NK-92 (cell line): ENCODE data around the gene RTL10.

Source experiments
- DNase-seq: peaks from one replicate; lab custom pipeline; 2025; ENCODE audit not compliant: unreplicated experiment; lab: John Stamatoyannopoulos, UW

Gene RTL10

DNA sequence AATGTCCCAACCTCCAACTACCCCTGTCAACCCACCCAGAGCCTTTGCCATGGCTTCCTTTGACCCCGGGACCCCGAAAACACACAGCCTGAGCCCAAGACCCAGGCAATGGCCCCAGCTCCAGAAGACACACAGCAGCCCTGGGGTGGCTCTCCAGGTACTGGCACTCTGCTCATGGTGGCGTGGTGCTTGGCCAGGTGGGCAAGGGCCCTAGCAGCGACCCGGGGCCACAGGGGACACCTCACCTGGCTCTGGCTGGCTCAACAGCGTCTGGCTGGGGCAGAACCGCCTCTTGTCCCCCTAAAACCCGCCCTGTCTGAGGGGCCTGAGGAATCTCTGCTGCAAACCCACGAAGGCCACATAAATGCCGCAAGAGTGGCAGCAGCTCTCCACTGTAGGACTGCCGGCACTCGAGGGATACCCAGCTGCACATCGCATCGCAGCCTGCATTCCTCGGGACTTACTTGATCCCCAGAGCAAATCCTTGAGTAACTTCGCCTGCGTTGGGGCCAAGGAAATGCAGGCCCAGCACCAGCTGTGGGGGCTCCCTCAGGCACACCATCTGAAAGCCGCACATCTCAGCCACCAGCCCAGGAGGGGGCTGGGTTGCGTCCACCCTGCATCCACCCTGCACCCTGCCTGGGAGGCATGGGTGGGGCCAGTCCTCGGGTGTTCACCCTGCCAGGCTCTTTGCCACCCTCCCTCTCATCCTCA is 23.1 kb upstream of the RTL10 start:
- DNase-seq = no peak

DNA sequence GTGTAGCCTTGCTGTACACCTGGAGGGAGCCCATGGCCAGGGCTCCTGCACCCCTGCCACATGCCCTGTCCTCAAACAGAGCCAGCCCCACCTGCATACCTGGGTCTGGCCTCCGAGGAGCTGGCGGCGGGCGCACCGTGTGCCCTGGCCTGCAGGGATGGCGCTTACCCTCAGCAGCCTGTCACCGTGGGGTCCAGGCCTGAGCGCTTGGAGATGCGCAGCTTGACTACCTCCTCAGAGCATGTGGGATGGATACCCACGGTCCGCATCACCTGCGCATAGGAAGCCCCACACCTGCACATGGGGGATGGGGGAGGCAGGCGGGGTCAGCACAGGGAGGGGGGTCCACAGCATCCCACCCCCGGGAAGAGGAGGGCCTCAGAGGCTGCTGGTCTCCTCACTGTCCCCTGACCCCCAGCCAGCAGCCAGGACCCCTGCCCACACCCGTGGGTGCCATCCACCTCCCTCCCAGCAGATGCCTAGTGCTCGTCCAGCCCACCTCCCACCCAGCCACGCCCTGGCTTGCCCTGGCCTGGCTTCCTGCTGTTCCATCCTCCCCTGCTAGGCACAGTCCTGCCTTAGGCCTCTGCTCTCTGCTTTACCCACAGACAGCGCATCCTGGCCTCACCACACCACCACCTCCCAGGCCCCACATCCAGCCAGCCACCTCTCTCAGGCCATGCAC is 22.4 kb upstream of the RTL10 start:
- no peak for DNase-seq

DNA sequence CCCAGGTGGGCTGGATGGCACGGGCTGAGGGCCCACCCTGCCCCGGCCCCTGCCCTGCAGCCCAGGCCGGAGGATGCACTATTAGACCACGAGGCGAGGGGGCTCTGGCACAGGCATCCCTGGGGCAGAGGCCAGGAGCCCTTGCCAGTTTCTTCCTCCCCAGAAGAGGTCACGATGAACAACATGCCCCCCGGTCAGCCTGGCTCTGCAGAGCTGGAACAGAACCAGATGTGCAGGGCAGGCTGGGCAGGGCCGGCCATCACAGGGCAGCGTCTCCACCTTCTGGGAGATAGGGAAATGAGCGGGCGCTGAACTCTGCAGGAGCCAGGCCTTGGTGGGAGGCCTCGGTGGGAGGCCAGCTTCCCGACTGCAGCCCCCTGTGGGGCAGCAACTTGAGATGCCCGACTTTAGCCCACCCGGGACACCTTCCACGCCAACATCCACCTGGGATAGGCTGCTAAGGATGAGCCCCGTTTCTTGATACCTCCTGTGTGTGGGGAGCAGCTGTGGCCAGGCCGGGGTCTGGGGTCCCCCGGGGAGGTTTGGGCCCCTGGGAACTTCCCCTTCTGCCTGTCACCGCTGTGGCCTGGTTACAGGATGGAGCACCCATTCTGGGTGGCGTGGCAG is 21.8 kb upstream of the RTL10 start:
- no peak for DNase-seq

DNA sequence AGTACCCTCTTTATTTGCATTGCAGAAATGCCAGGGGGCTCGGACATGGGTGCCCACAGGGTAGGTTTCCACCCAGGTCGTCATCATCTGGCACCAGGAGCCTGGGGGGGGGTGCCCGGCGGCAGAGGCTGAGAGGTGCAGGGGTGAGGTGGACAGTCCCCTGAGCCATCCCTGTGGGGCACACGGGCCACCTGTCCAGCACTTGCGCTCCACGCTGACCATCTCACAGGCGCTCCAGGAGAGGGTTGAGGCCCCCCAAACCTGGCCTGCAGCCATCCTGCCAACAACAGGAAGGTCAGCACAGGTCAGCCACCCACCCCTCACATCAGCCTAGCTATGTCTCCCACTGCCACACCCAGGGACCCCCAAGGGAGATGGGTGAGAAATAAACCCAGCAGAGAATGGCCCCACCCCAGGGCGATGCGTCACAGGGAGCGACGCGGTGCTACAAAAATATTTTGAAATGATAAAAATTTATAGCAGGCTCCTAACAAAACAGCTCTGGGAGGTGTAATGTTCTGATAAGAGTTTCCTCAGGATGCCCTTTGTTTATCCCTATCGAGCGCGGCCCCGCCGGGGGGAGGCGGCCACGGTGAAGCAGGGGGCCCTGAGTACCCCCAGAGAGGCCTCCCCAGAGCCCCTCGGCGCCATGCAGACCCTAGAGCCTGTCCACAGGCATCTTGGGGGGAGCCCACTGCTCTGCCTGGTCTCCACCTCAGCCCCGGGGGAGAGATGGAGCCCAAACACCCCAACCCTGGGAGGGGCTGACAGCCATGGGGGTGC is 21.0 kb upstream of the RTL10 start:
- no peak for DNase-seq

DNA sequence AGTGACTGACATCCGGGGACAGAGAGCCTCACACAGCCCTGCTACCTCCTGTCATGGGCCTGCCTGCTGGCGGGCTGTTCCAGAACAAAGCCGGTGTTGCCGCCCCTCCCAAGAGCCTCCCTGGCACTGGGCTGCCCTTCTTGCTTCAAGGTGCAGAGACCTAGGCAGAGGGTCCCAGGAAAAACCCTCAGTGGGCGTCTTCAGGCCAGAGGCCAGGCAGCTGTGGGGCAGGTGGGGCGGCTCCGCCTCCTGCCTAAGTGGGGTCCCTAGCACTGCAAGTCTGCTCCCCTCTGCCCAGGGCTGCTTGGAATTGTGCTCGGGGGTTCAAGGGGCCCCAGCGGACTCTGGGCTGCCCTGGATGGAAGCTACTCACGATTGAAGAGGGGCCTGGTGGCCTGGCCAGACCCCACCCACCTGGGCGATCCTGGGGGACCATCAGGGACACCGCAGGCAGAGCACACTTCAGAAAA is 20.4 kb upstream of the RTL10 start:
- no peak for DNase-seq

DNA sequence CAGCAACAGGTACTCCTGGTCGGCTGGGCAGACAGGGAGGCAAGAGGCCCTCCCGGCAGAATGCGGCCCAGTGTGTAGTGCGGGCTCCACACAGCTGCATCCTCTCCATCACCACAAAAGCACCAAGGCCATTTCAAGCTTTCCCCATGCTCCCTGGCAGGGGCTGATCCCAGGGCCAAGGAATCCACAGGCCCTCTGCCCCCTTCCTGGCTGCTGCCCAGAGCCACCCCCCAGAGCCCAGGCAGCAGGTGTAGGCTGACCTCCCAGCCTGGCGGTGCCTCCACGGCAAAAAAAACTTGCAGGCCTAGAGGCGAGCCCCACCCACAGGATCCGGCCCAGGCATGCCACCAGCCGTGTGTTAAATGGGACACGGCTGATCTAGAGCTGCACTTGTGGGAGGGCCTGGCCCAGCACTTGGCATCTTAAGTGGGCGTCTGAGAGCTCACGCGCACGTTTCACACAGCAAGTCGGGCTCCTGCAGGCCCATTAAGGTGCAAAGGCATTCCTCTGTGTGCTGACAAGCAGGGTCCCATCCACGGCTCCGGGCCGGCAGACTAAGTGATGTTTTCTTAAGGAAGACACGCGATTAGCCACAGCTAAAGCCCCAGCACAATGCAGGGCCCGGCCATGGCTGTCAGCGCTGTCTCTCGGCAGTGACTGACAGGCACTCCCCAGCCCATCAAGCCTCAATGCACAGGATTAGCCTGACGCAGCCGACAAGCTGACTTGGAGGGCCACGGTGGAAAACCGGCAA is 19.8 kb upstream of the RTL10 start:
- DNase-seq = no peak

DNA sequence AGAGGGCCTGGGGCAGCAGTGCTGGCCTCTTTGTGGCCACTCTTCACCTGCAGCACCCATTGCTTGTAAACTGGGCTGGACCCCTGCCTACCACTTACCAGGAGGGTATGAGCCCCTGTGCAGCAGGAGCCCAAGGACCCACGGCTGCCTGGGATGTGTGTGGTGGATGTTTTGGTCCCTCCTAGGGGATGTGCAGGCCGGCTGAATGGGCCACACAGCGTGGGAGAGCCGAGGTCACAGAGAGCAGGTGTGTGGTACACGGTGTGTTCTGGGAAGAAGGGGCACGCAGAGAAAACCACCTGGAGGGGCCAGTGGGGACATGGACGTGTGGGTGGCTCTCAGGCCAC is 19.3 kb upstream of the RTL10 start:
- no peak for DNase-seq

DNA sequence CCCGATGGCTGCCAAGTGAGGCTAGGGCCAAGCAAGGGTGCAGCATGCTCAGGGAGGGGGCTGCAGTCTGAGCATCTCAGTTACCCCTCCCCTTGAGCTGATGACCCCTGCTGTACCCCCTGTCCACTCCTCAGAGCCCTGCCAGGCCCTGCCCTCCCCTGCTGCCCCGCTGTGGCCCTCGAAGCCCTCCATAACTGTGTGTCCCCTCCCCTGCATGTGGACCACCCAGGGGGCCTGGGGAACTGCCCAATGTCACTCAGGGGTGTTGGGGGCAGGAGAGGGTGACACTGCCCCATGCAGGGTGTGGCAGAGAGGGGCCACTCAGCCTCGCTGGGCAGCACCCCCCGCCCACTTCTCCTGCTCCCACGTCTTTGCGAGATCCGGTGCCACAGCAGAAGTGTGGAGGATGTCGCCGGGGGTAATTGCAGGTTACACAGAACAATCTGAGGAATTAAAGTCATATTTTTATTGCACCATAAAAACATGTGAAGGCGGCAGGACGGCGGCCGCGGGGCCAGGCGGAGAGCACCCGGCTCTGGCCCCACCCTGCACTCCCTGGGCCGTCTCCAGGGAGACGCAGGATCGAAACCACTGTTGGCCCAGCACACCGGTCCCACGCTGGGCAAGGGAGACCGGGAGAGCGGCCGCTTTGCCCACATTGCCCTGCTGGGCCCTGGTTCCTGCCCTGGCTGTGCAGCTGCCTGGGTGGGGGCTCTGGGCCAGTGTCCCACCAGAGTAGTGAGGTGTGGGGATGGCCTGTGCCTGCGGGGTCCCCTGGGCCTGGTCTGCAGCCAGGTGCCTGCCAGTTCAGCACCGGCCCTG is 18.7 kb upstream of the RTL10 start:
- no peak for DNase-seq

DNA sequence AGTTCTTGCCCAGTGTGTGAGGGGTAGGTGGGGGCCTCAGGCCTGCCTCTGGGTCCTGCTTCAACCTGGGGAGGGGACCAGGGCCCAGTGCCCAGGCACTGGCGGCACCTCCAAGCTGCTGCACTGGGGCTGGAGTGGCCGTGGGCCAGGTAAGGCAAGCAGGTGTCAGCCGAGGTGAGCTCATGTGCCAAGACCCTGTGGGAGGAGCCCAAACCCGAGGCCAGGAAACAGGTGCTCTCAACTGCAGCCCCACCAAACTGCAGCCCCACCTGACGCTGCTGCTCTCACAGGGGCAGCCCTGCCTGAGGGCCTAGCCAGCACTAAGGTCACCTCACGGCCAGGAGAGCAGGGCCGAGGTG is 18.1 kb upstream of the RTL10 start:
- no peak for DNase-seq

DNA sequence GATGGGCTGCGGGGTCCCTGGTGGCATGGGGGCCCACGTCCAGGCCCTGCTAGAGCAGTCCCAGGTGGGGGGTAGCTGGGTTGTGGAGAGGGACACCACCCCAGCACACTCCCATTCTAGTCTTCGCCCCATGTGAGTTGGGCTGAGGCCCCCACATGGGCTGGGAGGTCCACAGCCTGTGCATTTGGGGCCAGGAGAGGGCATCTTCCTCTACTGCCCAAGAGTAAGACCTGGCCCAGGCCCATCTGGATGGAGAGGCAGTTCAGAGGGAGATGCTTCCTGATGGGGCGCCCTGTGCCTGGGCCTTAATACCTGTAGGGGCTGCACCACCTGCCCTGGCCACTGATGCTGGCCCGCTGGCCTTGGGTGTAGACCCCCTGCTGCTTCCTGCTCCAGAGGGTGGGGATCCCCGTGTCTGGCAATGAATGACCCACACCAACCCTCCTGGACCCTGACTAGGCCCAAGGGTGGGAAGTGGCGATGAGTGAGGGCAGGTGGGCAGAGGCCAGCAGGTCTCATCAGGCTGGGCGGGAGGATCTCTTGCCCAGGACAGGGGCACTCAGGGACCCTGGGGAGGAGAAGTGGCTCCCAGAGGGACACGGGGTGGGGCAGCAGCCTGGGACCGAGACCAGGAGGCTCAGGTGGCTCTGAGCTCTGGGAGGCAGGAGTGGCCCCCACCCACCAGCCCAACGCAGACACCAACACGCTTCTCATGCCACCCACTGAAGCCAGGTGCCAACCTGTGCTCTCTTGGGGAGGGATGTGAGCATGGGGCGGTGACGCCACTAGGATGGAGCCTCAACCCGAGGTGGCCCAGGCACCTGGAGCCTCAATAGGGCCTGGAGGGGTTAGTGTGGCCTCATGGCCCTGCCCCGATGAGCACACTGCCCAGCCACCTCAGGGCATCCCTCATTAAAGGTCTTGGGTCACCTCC is 17.4 kb upstream of the RTL10 start:
- DNase-seq = no peak

DNA sequence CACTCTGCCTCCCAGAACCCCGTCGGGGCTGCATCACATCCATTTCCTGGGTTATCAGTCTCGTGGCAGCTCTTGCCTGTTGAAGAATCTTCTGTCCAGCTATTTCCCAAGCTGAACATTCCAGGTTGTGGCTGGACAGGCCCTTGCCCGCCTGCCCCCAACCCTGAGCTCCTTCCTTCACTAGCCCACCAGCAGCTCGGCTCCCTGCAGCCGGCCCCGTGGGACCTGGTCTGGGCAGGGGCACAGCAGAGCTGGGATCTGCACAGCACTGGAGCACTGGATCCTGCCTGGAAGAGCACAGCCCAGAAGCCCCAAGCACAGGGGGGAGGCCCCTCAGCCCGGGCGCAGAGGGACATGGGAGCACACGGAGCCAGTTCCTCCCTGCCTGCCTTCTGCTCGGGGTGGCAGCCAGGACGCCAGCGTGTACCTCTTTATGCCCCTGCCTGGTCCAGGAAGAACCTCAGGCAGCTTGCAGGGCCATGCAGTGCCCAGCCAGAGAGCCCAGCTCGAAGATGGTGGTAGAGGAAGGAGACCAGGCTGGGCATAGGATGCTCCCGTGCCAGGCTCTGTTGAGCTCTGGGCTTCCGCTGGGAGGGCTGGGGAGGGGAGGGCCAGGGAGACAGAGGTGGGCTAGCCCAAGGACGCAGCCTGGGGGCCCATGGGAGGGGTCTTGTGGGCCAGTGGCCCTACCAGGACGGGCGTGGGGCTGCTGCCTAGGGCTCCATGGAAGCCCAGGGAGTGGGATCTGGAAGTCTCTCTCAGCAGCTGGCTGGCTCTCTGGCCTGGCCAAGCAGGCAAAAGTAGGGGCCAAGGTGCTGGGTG is 16.6 kb upstream of the RTL10 start:
- DNase-seq = no peak

DNA sequence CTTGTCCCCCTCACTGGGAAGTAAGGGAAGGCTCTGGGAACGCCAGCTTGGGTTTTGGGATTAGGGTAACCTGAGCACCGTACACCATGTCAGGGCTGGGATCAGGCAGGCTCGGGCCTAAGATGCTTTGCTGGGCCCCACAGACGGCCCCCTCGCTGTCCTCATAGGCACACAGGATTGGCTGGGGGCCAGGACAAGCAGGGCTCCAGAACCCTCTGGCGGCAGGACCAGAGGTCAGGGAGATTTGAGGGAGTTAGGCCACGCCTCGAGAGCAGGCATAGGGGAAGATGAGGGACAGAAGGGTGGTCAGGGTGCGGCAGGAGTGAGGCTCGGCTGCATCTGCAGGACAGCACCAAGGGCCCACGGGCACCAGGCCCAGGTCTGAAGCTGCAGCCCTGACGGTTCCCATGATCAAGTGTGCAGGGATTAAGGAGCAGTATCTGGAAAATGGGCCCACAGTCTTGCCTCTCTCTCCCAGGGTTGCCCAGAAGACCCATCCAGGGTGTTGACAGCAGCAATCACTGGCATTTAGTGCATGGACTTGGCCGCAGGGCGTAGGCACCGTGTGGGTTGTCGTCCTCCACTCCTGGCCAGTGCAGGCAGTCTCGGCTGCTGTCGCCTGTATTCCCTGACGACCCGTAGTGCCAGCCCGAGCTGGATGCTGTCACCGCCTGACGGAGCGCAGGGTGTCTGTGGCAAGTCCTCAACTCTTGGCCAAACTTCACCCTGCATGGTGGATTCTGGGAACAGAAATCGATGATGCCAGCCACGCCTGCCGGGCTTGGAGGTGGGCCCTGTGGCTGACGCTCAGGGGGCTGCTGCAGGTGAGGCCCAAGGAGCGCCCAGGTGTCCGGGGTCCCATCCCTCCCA is 15.7 kb upstream of the RTL10 start:
- no peak for DNase-seq

DNA sequence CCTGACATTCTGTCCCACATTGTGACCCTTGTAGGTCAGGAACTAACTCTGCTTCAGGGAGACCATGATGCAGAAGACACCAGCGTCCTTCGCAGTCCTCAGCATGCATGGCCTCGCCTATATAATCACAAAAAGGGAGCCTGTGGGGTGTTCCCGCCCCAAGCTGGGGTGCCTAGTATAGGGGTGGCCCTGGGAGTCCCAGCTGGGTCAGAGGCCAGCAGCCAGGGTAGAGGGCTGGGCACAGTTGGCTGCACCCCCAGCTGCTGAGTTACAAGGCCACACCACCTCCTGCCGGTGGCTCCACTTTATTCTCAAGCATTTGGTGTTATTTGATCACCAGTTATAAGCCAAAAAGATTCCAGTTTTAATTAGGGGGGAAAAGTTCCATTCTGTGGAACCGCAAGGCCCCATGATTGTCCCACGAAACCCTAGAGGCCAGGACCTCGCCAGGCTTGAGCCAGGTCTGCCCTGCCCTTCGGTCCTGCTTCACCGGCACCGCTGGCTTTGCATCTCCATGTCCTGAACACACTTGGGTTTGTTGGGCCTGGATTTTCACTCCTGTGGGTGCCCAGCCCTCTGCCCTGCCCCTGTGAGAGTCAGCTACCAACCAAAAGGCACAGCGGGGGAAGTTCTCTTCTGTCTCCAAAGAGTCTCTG is 15.0 kb upstream of the RTL10 start:
- no peak for DNase-seq

DNA sequence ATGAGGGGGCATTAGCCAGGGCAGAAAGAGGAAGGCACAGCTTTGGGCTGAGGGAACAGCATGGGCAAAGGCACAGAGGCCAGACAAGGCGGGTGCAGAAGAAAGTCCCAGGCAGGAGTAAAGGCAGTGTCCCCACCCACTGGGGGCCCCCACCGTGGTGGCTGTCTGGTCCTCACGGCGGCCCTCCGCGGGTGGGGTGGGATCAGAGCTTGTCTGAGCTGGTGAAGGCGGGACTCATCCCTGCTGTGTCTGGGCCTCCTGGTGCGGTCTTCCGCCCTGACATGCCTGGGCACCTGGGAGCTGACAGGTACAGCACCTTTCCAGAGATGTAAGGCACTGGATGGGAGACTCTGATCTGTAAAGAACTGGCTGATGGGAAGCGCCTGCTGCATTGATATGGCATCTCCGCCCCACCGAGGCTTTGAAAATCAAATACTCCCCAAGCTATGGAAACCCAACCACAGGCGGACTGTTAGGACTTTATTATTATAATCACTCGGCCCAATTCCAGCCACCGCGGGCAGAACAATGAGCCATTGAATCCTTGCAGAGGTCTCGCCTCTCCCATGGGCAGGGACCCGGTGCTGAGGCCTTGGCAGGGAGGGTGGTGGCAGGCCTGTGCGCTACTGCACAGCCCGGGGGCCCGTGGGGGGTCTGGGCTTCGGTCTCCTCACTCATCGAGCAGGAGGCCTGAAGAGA is 14.2 kb upstream of the RTL10 start:
- no peak for DNase-seq

DNA sequence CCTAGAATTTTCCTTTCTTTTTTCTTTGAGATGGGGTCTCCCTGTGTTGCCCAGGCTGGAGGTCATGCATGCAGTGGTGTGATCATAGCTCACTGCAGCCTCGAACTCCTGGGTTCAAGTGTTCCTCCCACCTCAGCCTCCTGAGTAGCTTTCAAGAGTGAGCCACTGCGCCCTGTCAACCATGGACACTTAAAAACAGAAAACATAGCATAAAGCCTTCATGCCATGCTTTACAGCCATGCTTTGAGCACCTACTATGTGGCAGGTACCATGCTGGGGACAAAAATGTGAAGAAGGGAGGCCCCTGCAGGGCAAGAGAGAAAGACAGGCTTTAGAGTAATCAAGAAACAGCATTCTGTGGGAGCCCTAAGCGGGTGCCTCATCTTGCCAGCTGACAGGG is 13.7 kb upstream of the RTL10 start:
- DNase-seq = no peak

DNA sequence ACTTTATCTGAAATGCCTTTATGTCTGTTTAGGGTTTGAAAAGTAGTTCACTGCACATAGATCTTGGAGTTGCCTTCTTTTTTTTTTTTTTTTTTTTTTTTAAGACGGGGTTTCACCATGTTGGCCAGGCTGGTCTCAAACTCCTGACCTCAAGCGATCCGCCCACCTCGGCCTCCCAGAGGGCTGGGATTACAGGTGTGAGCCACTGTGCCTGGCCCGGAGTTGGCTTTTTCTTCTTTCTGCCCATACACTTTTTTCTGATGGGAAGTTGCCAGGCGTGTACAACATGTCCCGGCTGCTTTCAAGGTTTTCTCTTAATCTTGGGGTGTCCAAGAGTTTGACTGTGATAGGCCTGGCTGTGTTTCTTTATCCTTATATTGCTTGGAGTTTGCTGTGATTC is 12.9 kb upstream of the RTL10 start:
- DNase-seq = no peak
